Gastrocnemius medialis (tissue), 4 donors: ENCODE data around the gene COL6A1.

Source experiments
- POLR2A ChIP-seq, 2 donors: fragments of 450-650 bp; IDR thresholded peaks; one replicate each; pipeline ENCODE4 v1.6.1; 2017; ENCODE audit warnings: antibody characterized with exemption in 2 of 2, mild to moderate bottlenecking in 2 of 2, moderate library complexity in 2 of 2
- TF ChIP-seq, protein P1 (sequence below), 5 experiments: fragments of 450-650 bp in 3 of 5; fragments of 200-600 bp in 2 of 5; sonication (generic) in 2 of 5; IDR thresholded peaks in 4 of 5; conservative IDR thresholded peaks in 1 of 5; 1 replicate in 4 of 5; 2 replicates in 1 of 5; pipeline ENCODE4 v1.5.1; 2016 to 2019; ENCODE audit warnings: antibody characterized with exemption in 5 of 5, mild to moderate bottlenecking in 3 of 5, moderate library complexity in 3 of 5

DNA sequence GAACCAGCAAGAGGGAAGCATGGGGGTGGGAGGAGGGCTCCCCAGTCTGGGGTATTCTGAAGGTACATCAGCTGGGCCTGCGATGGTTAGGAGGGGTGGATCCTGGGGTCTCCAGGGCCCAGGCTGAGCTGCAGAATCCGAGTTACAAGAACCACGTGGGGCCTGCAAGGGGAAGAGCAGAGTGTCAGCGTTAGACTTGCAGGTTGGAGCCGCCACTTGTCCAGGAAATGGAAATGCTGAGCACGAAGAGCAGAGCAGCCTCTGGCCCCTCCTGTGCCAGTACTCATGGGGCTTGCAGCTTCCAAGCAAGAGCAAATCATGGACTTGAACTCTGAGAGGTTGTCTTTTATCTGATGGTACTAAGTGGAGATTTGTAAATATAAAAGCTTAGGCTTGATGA is 47.5 kb upstream of the COL6A1 start:
- TF ChIP-seq, protein P1, sequence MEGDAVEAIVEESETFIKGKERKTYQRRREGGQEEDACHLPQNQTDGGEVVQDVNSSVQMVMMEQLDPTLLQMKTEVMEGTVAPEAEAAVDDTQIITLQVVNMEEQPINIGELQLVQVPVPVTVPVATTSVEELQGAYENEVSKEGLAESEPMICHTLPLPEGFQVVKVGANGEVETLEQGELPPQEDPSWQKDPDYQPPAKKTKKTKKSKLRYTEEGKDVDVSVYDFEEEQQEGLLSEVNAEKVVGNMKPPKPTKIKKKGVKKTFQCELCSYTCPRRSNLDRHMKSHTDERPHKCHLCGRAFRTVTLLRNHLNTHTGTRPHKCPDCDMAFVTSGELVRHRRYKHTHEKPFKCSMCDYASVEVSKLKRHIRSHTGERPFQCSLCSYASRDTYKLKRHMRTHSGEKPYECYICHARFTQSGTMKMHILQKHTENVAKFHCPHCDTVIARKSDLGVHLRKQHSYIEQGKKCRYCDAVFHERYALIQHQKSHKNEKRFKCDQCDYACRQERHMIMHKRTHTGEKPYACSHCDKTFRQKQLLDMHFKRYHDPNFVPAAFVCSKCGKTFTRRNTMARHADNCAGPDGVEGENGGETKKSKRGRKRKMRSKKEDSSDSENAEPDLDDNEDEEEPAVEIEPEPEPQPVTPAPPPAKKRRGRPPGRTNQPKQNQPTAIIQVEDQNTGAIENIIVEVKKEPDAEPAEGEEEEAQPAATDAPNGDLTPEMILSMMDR (IDR thresholded peaks at IDR 0.05 in 4 of 5, conservative IDR thresholded peaks at IDR 0.05 in 1 of 5): no peak
- TF ChIP-seq POLR2A (IDR thresholded peaks at IDR 0.05): no peak
